NCI-H1436 treated with DMSO at 0.1 percent for 48 hours (cell line): Measurements from ENCODE around the gene MCC.
"Not testable (repeated sequence)": the region's sequence is repeated elsewhere in the genome, so short reads cannot be mapped to it uniquely, and the experiment has no call there.

ENCODE experiments used
- DNase-seq: peaks from one replicate; lab custom pipeline; 2025; lab: John Stamatoyannopoulos, UW

MCC gene

GRCh38 chr5:113421693-113422092 is 66.6 kb downstream of the MCC start:
- no peak for DNase-seq

- no peak for DNase-seq
Observed at GRCh38 chr5:113405530-113405929, 82.7 kb downstream of the MCC start.

- DNase-seq = no peak
Observed at GRCh38 chr5:113404269-113404668, 84.0 kb downstream of the MCC start.

GRCh38 chr5:113397986-113398385 is 90.3 kb downstream of the MCC start:
- not testable (repeated sequence) for DNase-seq

- no peak for DNase-seq
Observed at GRCh38 chr5:113397046-113397445, 91.2 kb downstream of the MCC start.

- DNase-seq = no peak
Observed at GRCh38 chr5:113394658-113395057, 93.6 kb downstream of the MCC start.

GRCh38 chr5:113390224-113390623 is 98.0 kb downstream of the MCC start:
- DNase-seq = no peak

- no peak for DNase-seq
Observed at GRCh38 chr5:113389116-113389515, 99.1 kb downstream of the MCC start.

- DNase-seq = no peak
Observed at GRCh38 chr5:113387844-113388243, 100.4 kb downstream of the MCC start.

- no peak for DNase-seq
Observed at GRCh38 chr5:113384782-113385285, 103.4 kb downstream of the MCC start.

- no peak for DNase-seq
Observed at GRCh38 chr5:113382731-113383130, 105.5 kb downstream of the MCC start.

GRCh38 chr5:113381791-113382190 is 106.5 kb downstream of the MCC start:
- no peak for DNase-seq

- DNase-seq = no peak
Observed at GRCh38 chr5:113380807-113381326, 107.4 kb downstream of the MCC start.

GRCh38 chr5:113379936-113380806 is 108.1 kb downstream of the MCC start:
- no peak for DNase-seq

- no peak for DNase-seq
Observed at GRCh38 chr5:113378959-113379541, 109.2 kb downstream of the MCC start.

- DNase-seq = no peak
Observed at GRCh38 chr5:113378514-113378913, 109.7 kb downstream of the MCC start.

- DNase-seq = no peak
Observed at GRCh38 chr5:113378081-113378480, 110.2 kb downstream of the MCC start.

GRCh38 chr5:113376640-113377039 is 111.6 kb downstream of the MCC start:
- DNase-seq = no peak

GRCh38 chr5:113375480-113376060 is 112.7 kb downstream of the MCC start:
- no peak for DNase-seq

GRCh38 chr5:113373426-113373825 is 114.8 kb downstream of the MCC start:
- DNase-seq = no peak

- DNase-seq = no peak
Observed at GRCh38 chr5:113371721-113372196, 116.5 kb downstream of the MCC start.

- no peak for DNase-seq
Observed at GRCh38 chr5:113367586-113367985, 120.7 kb downstream of the MCC start.

- no peak for DNase-seq
Observed at GRCh38 chr5:113364466-113364865, 123.8 kb downstream of the MCC start.
